Fibroblast of lung (primary cell): ENCODE results near the gene FLNC.

Experiments used
- EZH2 ChIP-seq: IDR thresholded peaks from 2 replicates; pipeline ENCODE4 v1.5.1; 2012; ENCODE audit warnings: low read length, control low read depth, mild to moderate bottlenecking; ENCODE audit errors: missing control alignments
- TF ChIP-seq, protein P1 (sequence below), 2 donors: IDR thresholded peaks in 1 of 2; conservative IDR thresholded peaks in 1 of 2; 1 replicate in 1 of 2; 2 replicates in 1 of 2; pipeline ENCODE4 v1.5.1; 2011 to 2012; ENCODE audit warnings: low read length in 2 of 2, control low read depth in 1 of 2, inconsistent platforms in 1 of 2, low read depth in 1 of 2, mild to moderate bottlenecking in 1 of 2

DNA sequence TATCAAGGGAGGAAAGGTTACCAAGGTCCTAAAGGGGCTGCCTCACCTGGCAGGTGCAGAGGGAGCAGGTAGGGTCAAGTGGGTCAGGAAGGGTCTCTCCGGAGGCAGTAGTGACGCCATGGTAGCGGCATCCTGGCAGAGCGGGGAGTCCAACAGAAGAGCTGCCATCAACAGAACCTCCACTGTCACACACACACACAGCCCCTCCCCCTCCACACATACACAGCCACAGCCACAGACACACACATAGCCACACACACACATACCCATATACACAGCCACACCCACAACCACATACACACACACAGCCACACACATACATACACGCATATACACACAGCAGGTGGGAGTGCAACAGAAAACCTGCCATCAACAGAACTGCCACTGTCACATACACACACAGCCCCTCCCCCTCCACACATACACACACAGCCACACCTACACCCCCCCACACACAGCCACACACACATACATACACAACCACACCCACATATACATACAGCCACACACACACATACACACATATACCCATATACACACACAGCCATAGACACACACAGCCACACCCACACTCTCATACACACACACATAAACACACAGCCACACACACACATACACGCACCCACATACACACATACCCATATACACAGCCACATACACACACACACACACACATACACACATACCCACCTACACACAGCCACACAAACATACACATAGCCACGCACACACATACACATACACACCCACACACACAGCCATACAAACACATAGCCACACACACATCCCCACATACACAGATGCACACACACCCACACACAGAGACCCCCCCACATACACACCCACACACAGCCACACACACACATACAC lies 57.2 kb downstream of the FLNC start:
- TF ChIP-seq, protein P1, sequence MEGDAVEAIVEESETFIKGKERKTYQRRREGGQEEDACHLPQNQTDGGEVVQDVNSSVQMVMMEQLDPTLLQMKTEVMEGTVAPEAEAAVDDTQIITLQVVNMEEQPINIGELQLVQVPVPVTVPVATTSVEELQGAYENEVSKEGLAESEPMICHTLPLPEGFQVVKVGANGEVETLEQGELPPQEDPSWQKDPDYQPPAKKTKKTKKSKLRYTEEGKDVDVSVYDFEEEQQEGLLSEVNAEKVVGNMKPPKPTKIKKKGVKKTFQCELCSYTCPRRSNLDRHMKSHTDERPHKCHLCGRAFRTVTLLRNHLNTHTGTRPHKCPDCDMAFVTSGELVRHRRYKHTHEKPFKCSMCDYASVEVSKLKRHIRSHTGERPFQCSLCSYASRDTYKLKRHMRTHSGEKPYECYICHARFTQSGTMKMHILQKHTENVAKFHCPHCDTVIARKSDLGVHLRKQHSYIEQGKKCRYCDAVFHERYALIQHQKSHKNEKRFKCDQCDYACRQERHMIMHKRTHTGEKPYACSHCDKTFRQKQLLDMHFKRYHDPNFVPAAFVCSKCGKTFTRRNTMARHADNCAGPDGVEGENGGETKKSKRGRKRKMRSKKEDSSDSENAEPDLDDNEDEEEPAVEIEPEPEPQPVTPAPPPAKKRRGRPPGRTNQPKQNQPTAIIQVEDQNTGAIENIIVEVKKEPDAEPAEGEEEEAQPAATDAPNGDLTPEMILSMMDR (conservative IDR thresholded peaks at IDR 0.05 in 1 of 2, IDR thresholded peaks at IDR 0.05 in 1 of 2; ENCODE audit: low read depth in 1 of 2, low read length in 2 of 2) = no peak
- TF ChIP-seq EZH2 = no peak
